GM18526 (cell line): ENCODE data around the gene PDE1C.

Source experiments
- POLR2A ChIP-seq: IDR thresholded peaks from 3 replicates; pipeline ENCODE4 v1.6.1; 2011; ENCODE audit not compliant: insufficient read length; ENCODE audit errors: extremely low read depth

Gene PDE1C

DNA sequence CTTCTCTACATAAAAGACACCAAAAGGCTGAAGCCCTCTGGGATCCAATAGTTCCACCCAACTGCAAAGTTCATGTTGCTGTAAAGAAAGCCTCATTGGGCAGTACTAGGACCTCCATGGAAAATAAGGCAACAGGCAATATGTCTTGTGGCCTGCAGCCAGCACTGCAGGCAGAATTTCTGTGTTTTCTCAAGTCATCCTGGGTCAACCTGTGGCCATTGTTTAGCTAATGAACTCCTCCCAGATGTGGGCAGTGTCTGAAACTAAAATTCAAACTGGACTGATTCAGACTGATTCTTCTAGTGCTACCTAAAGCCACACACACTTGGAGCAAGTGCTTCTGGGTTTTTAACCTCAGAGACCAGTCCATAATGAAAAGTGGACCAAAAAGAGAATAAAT, 241.7 kb downstream of the PDE1C start:
- TF ChIP-seq POLR2A, result no peak

- no peak for TF ChIP-seq POLR2A
These were observed 244.6 kb downstream of the PDE1C start for GRCh38 chr7:31825576-31825975.

DNA sequence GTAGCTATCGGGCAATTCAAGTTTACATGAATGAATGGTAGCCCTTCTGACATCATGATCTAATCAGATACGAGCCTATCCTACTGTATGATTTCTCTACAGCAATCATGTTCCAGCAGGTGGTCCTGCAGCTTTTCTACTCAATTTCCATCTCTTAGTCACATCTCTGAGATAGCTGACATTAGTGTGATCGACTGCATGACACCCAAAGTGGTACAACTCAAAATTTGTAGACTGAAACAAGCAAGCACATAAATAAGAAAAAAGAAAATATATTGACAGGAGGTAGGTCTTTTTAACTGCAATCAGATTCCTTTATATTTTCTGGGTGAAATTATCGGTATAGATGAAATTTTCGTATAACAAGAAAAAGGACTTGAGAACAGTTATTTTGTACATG, 251.2 kb downstream of the PDE1C start:
- no peak for TF ChIP-seq POLR2A

DNA sequence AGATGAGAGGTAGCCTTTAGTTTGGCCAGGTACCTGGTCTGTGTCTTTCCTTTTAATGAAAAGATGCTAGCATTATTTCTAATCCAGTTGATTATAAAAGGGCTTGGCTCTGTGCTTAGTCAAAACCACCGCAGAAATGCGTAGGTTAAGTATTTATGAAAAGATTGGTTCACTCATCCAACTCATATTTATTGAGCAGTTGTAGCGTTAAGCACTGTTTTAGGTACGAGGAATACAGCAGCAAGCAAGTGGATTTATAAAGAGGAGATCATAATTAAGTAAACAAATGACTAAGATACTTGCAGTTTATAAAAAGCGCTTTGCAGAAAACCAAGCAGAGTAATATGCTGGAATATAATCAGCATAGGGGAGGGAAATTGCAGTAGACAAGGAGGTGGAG, 253.4 kb downstream of the PDE1C start:
- no peak for TF ChIP-seq POLR2A

GRCh38 chr7:31815796-31816195, 254.4 kb downstream of the PDE1C start:
- no peak for TF ChIP-seq POLR2A

DNA sequence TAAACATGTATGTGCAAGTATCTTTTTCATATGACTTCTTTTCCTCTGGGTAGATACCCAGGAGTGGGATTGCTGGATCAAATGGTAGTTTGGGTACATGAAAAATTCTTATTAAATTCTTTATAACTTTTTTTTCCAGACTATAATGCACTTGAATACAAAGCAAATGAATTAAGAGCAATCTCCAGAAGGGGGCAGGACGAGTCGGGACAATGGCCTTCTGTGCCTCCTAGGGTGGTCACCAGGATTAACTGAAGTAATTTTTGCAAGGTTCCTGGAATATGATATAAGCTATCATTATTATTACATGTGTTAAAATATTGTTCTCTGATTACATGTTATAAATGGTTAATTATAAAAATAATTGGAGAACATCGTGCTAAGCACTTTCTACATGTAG, 256.0 kb downstream of the PDE1C start:
- no peak for TF ChIP-seq POLR2A

DNA sequence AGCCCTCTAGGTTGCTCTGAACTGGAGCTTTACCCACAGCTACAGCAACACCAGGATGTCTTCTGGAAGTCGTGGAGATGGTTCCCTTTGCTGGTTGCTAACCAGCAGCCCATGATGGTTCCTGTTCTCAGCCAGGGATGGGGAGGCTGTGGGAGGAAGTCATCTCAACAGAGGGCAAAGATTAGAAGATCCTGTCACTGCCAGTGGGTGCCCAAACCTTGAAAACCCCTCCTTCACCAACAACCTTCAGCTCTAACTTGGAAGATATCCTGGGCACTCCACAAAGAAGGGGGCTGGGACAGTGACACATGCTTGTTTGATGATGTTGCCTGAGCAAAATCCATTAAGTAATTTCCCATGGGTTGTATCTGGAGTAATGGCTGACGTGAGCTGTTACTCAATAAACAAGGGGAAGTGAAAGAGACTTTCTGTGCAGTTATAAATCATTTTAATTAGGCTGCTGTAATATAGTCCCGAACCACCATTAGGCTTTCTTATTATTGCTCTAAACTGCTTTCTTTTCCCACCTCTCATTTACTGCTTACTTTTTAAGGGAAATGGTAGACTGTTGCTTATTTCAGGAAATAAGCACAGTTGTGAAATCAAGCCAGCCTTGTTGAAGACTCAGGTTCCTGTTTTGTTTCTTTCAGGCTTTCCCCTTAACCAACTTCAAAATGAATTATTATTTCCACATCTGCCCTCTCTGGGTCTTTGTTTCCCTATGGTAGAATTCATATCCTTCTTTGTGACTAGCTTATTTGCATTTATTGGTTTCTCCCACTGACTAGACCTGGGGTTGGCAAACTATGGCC, 258.4 kb downstream of the PDE1C start:
- no peak for TF ChIP-seq POLR2A

DNA sequence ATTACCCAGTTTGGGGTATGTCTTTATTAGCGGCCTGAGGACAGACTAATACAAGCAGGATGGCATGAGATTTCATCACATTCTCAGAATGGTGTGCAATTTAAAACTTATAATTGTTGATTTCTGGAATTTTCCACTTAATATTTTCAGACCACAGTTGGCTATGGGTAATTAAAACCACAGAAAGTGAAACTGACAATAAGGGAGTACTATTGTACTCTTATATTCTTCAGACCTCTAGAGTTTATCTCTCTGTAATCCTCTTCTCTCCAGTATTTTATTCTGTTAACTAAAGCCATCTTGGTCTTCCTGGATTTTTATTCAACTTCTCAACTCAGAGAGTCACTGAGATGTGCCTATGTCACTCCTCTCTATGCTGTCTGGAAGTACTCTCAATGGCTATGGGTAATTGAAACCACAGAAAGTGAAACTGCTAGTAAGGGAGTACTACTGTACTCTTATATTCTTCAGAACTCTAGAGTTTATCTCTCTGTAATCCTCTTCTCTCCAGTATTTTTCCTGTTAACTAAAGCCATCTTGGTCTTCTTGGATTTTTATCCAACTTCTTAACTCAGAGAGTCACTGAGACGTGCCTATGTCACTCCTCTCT, 264.9 kb downstream of the PDE1C start:
- TF ChIP-seq POLR2A, result no peak

GRCh38 chr7:31796375-31796774, 273.8 kb downstream of the PDE1C start:
- TF ChIP-seq POLR2A, result no peak

- no peak for TF ChIP-seq POLR2A
These were observed 275.3 kb downstream of the PDE1C start for GRCh38 chr7:31794851-31795344.

DNA sequence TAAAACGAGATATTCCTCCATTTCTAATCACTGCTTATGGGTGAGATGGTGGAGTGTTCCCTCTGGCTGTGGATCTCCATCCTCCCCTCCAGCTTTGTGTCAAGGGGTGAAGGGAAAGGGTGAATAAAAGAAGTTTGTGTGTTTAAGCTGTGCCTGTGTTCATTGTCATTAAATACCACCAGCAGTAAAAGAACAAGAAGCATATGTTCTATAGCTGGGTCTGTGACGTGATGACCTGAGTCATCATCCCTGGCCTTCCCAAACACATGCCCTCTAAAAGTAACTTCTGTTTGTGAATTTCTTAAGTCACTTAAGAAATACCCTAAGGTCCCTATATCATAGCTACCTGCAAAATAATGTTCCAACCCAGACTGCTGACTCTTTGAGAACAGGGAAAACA, 278.3 kb downstream of the PDE1C start:
- no peak for TF ChIP-seq POLR2A

DNA sequence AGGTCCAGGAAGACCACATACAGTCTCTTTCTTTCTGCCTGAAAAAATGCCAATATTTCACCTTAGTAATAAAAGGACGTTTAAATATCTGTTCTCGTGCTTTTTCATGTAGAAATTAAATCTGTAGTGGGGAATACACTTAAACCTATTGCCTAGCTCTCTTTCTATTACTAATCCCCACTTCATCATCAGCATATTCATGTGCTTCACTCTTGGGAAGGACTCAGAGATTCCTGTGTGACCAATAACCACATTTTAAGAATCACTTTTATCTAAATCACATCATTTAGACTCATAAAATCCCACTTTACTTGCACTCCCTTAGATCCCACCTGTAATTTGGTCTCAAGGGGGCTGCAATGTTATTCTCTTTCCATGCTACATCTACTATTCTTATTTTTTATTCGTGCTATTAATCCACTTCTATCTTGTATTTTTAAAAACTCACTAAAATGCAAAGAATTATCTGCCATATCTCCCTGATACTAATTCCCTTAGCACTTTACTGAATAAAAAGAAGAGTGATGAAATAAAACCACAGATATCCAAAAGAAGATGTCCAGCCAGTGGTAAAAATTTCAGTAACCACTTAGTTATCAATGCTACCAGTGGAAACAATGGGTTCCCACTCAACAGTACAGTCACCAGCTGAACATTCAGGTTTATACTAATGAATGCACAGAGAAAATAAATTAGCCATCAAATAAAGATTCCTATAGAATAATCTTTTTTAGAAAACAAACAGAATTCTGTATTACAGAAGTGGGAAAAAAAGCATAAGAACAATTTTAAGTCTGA, 281.1 kb downstream of the PDE1C start:
- no peak for TF ChIP-seq POLR2A

DNA sequence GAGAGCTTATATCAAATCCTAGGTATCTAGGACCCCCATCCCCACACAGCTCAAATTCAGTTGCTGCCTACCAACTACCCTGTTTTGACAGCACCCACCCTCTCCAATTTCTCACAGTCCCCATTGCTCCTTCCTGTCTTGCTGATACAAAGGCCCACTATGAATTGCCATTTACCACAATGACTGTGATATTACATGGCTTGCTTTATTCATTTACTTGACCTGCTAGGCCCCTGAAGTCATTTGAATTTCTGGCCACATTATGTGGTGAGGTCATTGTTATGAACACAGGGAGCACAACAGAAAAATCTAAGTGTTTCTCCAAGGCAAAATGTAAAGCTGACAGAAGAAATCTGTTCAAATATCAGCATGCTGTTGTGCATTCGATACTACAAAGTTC, 281.8 kb downstream of the PDE1C start:
- no peak for TF ChIP-seq POLR2A

- TF ChIP-seq POLR2A, result no peak
These were observed 283.9 kb downstream of the PDE1C start for GRCh38 chr7:31786326-31786725.

GRCh38 chr7:31785101-31785500, 285.1 kb downstream of the PDE1C start:
- no peak for TF ChIP-seq POLR2A

DNA sequence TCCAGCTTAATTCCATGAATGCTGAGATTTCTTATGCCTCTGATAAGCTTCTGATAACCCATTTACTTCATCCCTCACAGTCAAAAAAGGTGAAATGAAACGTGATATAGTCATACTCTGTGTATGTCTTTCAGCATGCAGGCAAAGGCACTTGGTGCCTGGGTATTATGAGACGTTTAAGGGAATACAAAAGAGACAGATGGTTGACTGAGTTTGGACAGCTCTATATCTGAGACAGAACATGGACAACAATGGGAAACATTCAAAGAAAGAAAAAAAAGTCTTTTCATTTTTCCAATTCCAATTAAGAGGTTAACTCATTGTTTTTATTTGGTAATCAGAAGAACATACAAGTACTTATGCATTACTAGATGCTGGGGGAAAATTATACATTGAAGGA, 287.0 kb downstream of the PDE1C start:
- no peak for TF ChIP-seq POLR2A

DNA sequence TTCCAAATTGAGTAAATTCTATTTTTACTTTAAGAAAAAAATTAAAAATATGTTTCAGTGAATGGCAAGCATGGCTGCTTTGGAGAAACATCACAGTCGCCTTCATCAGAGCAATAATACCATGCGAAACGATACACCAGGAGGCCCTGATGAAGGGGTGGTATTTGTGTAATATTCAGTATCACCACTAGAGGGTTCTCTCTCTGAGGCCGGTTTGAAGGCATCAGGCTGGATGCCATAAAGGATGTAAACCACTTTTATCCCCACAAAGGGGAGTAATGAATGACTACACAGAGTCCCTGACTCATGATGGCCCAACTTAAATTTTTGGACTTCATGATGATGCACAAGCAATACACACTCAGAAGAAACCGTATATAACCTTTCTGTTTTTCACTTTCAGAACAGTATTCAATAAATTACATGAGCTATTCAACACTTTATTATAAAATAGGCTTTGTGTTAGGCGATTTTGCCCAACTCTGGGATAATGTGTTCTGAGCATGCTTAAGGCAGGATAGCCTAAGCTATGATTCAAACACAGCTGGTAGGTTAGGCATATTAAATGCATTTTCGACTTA, 287.7 kb downstream of the PDE1C start:
- TF ChIP-seq POLR2A, result no peak
